GM18520 (cell line): ENCODE measurements around the gene RBP4.

Experiments used
- ATAC-seq: cut with Tn5 transposase; IDR thresholded peaks from one replicate; pipeline ENCODE4 v1.9.1; 2021; ENCODE audit not compliant: unreplicated experiment

RBP4 gene

GRCh38 chr10:93601146-93601773 lies at the start of gene RBP4:
RBP4 (minus strand) TSS chr10:93601235; CDS start chr10:93601028, 207 bp downstream.
- ATAC-seq, result no peak

GRCh38 chr10:93639791-93640190 lies 38.8 kb upstream of the RBP4 start:
- no peak for ATAC-seq

- ATAC-seq, result no peak
These were observed 29.9 kb upstream of the RBP4 start for GRCh38 chr10:93630625-93631557.

- ATAC-seq, result no peak
These were observed 28.7 kb upstream of the RBP4 start for GRCh38 chr10:93629647-93630305.

- ATAC-seq, result no peak
These were observed 27.8 kb upstream of the RBP4 start for GRCh38 chr10:93628858-93629257.

- no peak for ATAC-seq
These were observed 21.9 kb upstream of the RBP4 start for GRCh38 chr10:93622942-93623341.

- no peak for ATAC-seq
These were observed 19.9 kb upstream of the RBP4 start for GRCh38 chr10:93620925-93621324.

- no peak for ATAC-seq
These were observed 14.7 kb upstream of the RBP4 start for GRCh38 chr10:93615576-93616235.

GRCh38 chr10:93614101-93614825 lies 13.2 kb upstream of the RBP4 start:
- ATAC-seq, result no peak

- no peak for ATAC-seq
These were observed 12.1 kb upstream of the RBP4 start for GRCh38 chr10:93613126-93613525.

- no peak for ATAC-seq
These were observed 11.3 kb upstream of the RBP4 start, which contains the start of gene PDE6C for GRCh38 chr10:93612311-93612710. PDE6C (plus strand) TSS chr10:93612537; CDS start chr10:93612726, 189 bp downstream.

GRCh38 chr10:93608421-93608820 lies 7.4 kb upstream of the RBP4 start:
- no peak for ATAC-seq

- no peak for ATAC-seq
These were observed 3.1 kb upstream of the RBP4 start for GRCh38 chr10:93604146-93604545.

GRCh38 chr10:93603023-93603422 lies 2.0 kb upstream of the RBP4 start:
- ATAC-seq, result no peak

GRCh38 chr10:93601774-93602162 lies 733 bp upstream of the RBP4 start:
- ATAC-seq, result no peak

GRCh38 chr10:93600446-93601145 lies 439 bp downstream of the RBP4 start:
- ATAC-seq, result no peak

GRCh38 chr10:93599778-93600177 lies 1.3 kb downstream of the RBP4 start:
- no peak for ATAC-seq

- no peak for ATAC-seq
These were observed 1.7 kb downstream of the RBP4 start for GRCh38 chr10:93599335-93599734.

- ATAC-seq, result no peak
These were observed 2.9 kb downstream of the RBP4 start for GRCh38 chr10:93598157-93598556.

GRCh38 chr10:93597075-93597599 lies 3.9 kb downstream of the RBP4 start:
- no peak for ATAC-seq
